H1 (cell line): ENCODE data around the gene NOS1AP. TPM values are rescaled to one million over a fixed set of nuclear protein-coding genes. Genes with fewer than 3 reads are reported as not detected.

Source experiments
- NANOG ChIP-seq: IDR thresholded peaks from 2 replicates; pipeline ENCODE4 v1.6.1; 2011; ENCODE audit warnings: low read length, low read depth, mild to moderate bottlenecking, inconsistent platforms; ENCODE audit not compliant: insufficient read depth, poor library complexity, severe bottlenecking
- USF2 ChIP-seq: IDR thresholded peaks from 2 replicates; pipeline ENCODE4 v1.6.1; 2011; ENCODE audit warnings: low read length, improper control_type of control experiment
- polyA plus RNA-seq, 7 experiments: library from polyadenylated mRNA; depleted of rRNA in 3 of 7; stranded (reverse) in 5 of 7; unstranded in 2 of 7; fragments of >200 nt in 5 of 7; fragments of 200-250 nt in 2 of 7; gene quantifications; 1 replicate in 5 of 7; 2 replicates in 1 of 7; 4 replicates in 1 of 7; pipeline versions ENCODE4 v1.2.1 to v1.2.3, GENCODE V29; 2011 to 2013; ENCODE audit warnings: missing spikeins in 2 of 7, mixed read lengths in 2 of 7
- total RNA-seq: library from RNA; stranded (reverse); fragmentation: NEBNext Ultra II Directional; extraction: Animal tissue kit (Norgen Biotek cat#: 25700); gene quantifications from 2 replicates; pipeline ENCODE4 v1.2.1, GENCODE V29; 2021

The NOS1AP gene
- total and polyA plus RNA-seq, 2 of the 8 experiments (the other 6 are each of a cell fraction or from before 2014, with no cell fraction given) = 2.4 to 12.1 TPM

- no peak for TF ChIP-seq USF2
- no peak for TF ChIP-seq NANOG
Measured at GRCh38 chr1:162068301-162068700, 1.2 kb upstream of the NOS1AP start (continued).
